Measurements from ENCODE around the gene GPC1.

DNA sequence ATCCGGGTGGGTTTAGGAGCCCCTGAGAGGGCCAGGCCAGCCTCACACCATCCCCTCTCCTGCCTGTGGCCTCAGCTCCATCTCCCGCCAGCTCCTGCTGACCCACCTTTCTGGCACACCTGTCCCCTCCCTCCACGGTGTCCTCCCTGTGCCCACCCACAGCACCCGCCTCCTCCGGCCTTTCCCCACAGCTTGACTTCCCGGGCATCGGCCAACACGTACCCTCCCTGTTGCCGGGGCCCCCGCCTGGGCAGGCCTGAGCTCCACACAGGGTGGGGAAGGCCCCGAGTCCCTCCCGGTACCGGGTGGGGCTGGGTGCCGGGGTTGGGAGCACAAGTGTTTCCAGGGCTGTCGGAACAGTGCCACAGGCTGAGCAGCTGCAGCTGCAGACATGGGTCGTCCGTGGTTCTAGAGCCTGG lies 6.5 kb downstream of the GPC1 start:
- TF ChIP-seq, protein P1, sequence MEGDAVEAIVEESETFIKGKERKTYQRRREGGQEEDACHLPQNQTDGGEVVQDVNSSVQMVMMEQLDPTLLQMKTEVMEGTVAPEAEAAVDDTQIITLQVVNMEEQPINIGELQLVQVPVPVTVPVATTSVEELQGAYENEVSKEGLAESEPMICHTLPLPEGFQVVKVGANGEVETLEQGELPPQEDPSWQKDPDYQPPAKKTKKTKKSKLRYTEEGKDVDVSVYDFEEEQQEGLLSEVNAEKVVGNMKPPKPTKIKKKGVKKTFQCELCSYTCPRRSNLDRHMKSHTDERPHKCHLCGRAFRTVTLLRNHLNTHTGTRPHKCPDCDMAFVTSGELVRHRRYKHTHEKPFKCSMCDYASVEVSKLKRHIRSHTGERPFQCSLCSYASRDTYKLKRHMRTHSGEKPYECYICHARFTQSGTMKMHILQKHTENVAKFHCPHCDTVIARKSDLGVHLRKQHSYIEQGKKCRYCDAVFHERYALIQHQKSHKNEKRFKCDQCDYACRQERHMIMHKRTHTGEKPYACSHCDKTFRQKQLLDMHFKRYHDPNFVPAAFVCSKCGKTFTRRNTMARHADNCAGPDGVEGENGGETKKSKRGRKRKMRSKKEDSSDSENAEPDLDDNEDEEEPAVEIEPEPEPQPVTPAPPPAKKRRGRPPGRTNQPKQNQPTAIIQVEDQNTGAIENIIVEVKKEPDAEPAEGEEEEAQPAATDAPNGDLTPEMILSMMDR (IDR thresholded peaks at IDR 0.05; ENCODE audit: extremely low read depth in 1 of 2, insufficient read depth in 1 of 2, low read depth in 1 of 2, low read length in 2 of 2) = no peak
- no peak for TF ChIP-seq EZH2 (IDR thresholded peaks at IDR 0.05; ENCODE audit: borderline replicate concordance, low read depth, low read length, severe bottlenecking)
- TF ChIP-seq POLR2AphosphoS5 (IDR thresholded peaks at IDR 0.05; ENCODE audit: insufficient read depth, low read depth, low read length) = no peak
